HepG2 (cell line): ENCODE data around the gene KRT3.

Experiments
- BRCA1 ChIP-seq: sonication (generic); formaldehyde crosslinking; IDR thresholded peaks from 2 replicates; pipeline ENCODE4 v1.4.0; 2020; ENCODE audit warnings: missing genetic modification reagents
- CTCF ChIP-seq: sonication (generic); formaldehyde crosslinking; IDR thresholded peaks from 2 replicates; pipeline ENCODE4 v1.5.0; 2020; ENCODE audit warnings: mild to moderate bottlenecking, missing genetic modification reagents, moderate library complexity
- TF ChIP-seq, protein P1 (sequence below): IDR thresholded peaks from 2 replicates; pipeline ENCODE4 v1.6.1; 2016; ENCODE audit warnings: low read depth, control low read depth

- TF ChIP-seq, protein P1, sequence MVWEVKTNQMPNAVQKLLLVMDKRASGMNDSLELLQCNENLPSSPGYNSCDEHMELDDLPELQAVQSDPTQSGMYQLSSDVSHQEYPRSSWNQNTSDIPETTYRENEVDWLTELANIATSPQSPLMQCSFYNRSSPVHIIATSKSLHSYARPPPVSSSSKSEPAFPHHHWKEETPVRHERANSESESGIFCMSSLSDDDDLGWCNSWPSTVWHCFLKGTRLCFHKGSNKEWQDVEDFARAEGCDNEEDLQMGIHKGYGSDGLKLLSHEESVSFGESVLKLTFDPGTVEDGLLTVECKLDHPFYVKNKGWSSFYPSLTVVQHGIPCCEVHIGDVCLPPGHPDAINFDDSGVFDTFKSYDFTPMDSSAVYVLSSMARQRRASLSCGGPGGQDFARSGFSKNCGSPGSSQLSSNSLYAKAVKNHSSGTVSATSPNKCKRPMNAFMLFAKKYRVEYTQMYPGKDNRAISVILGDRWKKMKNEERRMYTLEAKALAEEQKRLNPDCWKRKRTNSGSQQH (CRISPR knock-in tag), result no peak
- TF ChIP-seq CTCF (CRISPR knock-in tag), result no peak
- no peak for TF ChIP-seq BRCA1 (CRISPR knock-in tag)
Measured at GRCh38 chr12:52844386-52844785, 48.5 kb upstream of the KRT3 start.
